CD4-positive, alpha-beta T cell treated with Interleukin-10 for 1 hour (primary cell): ENCODE data around the gene CD40.
A peak's percentile ranks its signal among the peaks of the same experiment; 100 is the strongest.
"Not testable (repeated sequence)": the region's sequence is repeated elsewhere in the genome, so short reads cannot be mapped to it uniquely, and the experiment has no call there.

Experiments used
- DNase-seq: peaks from one replicate; pipeline ENCODE4 v3.0.0-alpha.2; 2020

The CD40 gene

DNA sequence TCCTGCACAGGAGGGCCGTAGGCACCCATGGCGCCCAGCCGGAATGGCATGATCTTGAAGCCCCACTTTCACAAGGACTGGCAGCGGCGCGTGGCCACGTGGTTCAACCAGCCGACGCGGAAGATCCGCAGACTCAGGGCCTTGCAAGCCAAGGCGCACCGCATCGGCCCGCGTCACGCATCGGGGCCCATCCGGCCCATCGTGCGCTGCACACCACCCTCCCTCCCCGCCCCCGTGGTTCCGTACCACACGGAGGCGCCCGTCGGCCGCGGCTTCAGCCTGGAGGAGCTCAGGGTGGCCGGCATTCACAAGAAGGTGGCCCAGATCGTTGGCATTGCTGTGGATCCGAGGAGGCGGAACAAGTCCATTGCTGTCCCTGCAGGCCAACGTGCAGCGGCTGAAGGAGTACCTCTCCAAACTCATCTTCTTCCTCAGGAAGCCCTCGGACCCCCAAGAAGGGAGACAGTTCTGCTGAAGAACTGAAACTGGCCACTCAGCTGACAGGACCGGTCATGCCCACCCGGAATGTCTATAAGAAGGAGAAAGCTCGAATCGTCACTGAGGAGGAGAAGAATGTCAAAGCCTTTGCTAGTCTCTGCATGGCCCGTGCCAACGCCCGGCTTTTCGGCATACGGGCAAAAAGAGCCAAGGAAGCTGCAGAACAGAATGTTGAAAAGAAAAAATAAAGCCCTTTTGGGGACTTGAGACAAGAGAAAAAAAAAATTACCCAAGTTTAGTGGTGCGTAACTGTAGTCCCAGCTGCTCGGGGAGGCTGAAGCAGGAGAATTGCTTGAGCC is 18.4 kb upstream of the CD40 start:
- no peak for DNase-seq

GRCh38 chr20:46100444-46100843 is 17.7 kb upstream of the CD40 start:
- DNase-seq, result not testable (repeated sequence)

DNA sequence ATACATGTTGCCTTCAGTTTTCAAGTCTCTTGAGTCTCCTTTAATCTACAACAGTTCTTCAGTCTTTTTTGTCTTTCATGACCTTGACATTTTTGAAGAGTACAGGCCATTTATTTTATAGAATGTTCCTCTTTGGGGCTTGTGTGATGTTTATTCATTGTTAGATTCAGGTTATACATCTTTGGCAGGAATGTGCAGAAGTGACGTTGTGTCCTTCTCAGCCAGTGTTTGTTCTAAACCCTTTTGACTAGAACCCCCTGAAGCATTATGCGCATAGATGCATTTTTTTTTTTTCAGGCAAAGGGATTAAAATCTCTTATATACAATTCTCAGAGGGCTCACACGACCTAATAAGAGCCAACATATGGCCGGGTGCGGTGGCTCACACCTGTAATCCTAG is 17.1 kb upstream of the CD40 start:
- no peak for DNase-seq

DNA sequence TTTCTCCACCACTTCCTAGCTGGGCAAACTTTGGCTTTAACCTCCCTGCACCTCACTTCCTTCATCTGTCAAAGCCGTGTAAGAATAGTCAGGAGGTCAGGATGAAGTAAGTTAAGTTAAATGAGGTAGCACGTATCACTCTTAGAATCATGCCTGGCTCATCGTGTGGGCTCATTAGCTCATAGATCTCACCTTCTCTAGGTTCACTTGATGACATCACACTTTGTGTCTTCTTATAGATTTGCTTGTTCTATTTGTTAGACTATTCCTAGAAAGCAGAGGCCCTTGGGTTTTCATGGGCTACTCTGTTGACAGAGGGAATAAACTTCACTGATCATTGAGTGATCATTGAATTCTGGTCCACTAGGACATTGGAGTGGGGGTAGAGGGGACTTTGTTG is 16.2 kb upstream of the CD40 start:
- DNase-seq, result no peak

GRCh38 chr20:46102940-46103339 is 15.2 kb upstream of the CD40 start:
- DNase-seq, result no peak

DNA sequence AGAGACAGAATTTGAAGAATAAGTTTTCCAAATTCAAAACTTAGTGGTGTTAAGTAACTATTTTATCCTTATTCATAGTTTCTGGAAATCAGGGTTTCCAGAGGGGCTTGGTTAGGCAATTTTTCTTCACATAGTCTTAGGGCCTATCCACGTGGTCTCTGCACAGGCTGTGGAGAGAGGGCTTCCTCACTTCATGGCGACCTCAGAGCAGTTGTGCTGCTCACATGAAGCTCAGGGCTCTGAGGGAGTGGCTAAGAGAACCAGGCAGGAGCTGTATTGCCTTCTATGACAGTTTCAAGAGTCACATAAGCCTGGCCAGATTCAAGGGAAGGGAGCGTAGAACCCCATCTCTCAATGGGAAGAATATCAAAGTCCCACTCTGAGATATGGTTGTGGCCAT is 13.9 kb upstream of the CD40 start:
- no peak for DNase-seq

GRCh38 chr20:46107061-46107460 is 11.1 kb upstream of the CD40 start:
- DNase-seq, result no peak

DNA sequence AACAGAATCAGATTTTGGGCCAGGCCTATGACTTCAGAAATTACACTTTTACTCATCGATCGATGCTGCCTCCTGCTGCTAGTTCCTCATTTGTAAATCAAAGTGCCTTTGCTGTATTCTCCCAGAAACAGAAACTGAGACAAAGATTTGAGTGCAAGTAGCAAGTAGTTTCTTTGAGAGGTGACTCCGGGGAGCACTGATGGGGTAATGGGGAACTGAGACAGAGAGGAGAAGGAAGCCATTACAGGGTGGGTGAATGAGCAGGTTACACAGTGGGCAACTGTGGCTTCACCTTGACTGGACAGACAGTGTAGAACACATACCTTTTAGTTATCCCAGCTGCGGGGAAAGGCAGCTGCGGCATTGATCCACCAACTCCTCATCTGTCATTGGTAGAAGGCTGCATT is 9.7 kb upstream of the CD40 start:
- no peak for DNase-seq

DNA sequence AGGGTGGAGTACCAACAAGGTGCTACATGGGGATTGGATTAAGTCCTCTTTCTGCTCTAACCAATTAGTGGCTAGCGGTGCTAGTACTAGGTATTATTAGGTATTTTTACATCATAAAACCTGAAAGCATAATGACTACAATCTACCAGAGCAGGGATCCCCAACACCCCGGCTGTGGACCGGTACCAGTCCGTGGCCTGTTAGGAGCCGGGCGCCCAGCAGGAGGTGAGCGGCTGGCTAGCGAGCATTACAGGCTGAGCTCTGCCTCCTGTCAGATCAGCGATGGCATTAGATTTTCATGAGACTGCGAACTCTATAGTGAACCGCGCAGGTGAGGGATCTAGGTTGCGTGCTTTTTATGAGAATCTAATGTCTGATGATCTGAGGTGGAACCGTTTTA is 9.1 kb upstream of the CD40 start:
- no peak for DNase-seq

GRCh38 chr20:46111028-46111835 is 6.9 kb upstream of the CD40 start:
- DNase-seq, result peak; percentile 24

GRCh38 chr20:46111836-46112212 is 6.3 kb upstream of the CD40 start:
- DNase-seq, result no peak

- no peak for DNase-seq
Observed at GRCh38 chr20:46112430-46113112, 5.5 kb upstream of the CD40 start.

DNA sequence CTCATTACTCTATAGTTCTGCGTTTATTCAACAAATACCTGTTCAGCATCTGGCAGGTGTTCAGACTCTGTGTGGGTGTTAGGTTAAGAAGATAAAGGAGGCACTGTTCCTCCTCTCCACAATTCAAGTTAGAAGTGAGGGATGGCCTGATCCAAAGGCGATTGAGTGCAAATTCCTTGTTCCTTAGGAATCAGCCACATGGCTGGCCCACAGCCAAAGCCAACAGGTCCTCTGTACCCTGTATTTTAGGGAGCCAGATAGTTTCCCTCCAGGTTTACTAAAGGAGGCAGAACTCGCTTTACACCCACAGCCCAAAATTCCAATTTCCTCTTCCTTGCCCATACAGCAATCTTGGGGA is 5.0 kb upstream of the CD40 start:
- DNase-seq, result no peak

DNA sequence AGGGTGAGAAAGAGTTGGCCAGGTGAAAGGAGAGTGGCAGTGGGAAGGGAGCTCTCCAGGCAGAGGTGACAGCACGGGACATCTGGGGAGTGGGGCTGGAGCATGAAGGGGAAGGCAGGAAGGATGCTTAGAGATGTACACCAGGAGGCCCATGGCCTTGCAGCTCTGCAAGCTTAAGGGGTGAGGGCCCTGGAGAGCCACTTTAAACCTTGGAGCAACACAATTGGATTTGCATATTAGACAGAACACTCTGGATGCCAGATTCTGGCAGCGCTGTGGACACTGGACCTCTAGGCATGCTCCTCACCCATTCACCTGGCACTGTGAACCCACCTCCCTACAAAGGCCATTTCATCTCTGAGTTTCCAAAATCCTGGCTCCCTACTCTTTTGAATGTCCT is 3.7 kb upstream of the CD40 start:
- DNase-seq, result no peak

DNA sequence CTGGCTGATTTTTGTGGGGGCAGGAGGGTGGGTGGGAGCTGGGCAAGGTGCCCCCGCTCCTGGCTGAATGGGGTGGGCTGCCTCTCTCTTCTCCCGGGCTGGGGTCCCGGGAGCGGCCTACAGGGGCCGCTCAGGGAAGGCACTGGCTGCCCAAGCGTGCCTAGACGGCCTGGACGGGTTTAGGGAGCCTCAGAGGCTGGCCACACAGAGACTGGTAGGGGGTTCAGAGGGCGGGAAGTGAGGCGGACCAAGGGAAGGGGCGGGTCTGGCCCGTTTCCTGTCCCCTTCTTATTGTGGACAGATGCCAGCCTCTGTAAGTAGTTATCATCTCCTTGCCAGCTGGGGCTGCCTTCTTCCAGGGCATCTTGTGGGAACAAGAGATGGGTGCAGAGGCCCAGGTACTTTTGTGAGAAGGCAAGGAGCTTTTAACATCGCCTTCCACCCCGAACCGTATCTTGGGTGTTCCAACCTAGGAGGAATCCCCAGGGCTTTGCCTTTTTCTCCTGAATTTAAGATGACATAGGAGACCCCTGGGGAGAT is 437 bp downstream of the CD40 start:
- DNase-seq, result no peak

GRCh38 chr20:46119028-46119546 is 973 bp downstream of the CD40 start:
- no peak for DNase-seq

GRCh38 chr20:46119547-46119946 is 1.4 kb downstream of the CD40 start:
- no peak for DNase-seq

DNA sequence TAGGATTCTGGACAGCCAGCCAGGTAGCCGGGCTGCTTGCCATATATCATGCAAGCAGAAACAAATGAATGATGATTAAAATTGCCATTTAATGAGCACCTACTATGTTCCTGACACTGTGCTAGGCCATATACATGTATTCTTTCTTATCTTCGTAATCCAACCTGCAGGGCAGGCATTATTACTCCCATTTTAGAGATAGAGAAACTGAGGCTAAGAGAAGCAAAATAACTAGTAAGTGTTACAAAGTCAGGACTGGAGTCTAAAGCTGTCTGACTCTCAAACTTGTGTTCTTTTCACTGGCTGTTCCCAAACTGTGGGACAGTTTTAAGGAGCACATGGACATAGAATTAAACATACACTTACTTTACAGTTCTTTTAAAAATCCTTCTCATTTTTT is 2.0 kb downstream of the CD40 start:
- DNase-seq, result no peak

GRCh38 chr20:46121184-46121930 is 3.2 kb downstream of the CD40 start:
- DNase-seq, result no peak

GRCh38 chr20:46122071-46122470 is 4.0 kb downstream of the CD40 start:
- no peak for DNase-seq

DNA sequence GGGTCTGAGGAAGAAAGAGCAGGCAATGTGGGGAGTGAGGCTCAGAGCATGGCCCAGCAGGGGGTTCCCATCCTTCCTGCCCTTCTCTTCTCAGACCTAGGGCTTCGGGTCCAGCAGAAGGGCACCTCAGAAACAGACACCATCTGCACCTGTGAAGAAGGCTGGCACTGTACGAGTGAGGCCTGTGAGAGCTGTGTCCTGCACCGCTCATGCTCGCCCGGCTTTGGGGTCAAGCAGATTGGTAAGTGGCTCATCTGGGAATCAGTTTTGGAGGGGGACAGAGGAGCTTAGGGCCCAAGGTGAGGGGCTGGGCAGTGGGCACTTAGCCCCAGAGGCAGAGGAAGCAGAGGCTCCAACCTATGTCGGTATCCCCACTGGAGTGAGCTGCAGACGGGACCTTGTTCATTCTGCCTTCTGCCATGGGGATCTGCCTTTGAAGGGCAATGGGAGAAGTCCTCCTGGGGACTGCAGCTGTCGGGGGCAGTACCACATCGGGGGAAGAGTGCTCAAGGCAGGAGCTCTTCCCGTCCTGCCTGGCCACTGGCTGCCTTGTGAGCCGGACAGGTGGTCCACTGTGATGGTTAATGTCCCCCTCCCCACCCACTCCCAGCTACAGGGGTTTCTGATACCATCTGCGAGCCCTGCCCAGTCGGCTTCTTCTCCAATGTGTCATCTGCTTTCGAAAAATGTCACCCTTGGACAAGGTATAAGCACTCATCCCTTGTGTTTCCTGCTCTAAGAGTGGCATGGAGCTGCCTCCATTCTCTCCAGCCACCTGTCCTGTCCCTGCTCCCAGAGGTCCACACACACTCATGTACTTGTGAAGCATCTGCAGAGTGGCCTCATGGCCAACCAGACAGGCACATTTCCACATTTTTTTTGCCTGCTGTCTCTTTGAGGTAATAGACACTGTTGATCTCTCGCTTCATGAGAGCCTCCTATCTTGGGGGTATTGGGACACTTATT is 4.7 kb downstream of the CD40 start:
- no peak for DNase-seq
